ENCODE results near the gene RBM38.

RBM38 gene

GRCh38 chr20:57398231-57398821 lies 7.1 kb downstream of the RBM38 start (continued):
- TF ChIP-seq ZNF692 (tag by site-specific recombination; IDR thresholded peaks at IDR 0.05), result no peak
- no peak for TF ChIP-seq TSHZ1 (tag by site-specific recombination; IDR thresholded peaks at IDR 0.05; ENCODE audit: borderline replicate concordance)
- no peak for TF ChIP-seq KLF7 (tag by site-specific recombination; IDR thresholded peaks at IDR 0.05; ENCODE audit: borderline replicate concordance)
- TF ChIP-seq ZNF211 (tag by site-specific recombination; IDR thresholded peaks at IDR 0.05; ENCODE audit: low read depth), result no peak
- TF ChIP-seq ZNF175 (tag by site-specific recombination; IDR thresholded peaks at IDR 0.05), result no peak
- TF ChIP-seq ZNF24 (tag by site-specific recombination; IDR thresholded peaks at IDR 0.05), result no peak
- no peak for TF ChIP-seq ZNF324 (tag by site-specific recombination; IDR thresholded peaks at IDR 0.05)
- TF ChIP-seq ZNF148 (tag by site-specific recombination; IDR thresholded peaks at IDR 0.05; ENCODE audit: borderline replicate concordance), result no peak
- no peak for TF ChIP-seq ZSCAN23 (tag by site-specific recombination; IDR thresholded peaks at IDR 0.05)

GRCh38 chr20:57398901-57399535 lies 7.8 kb downstream of the RBM38 start:
- CTCF ChIA-PET, result interaction anchor here (0.5 to 0.7 kb wide), 2 partner anchors 239 to 835 kb away, joined by 3 read pairs; no protein-coding TSS in a partner anchor
- Histone ChIP-seq H3K4me1 (ENCODE audit: control insufficient read depth, insufficient read depth, low read length) (no peaks in the 10 kb centered on the region), H3K27ac (ENCODE audit: extremely low read depth, low read depth, low read length) (no peak overlapping the region), H3K36me3 (ENCODE audit: control insufficient read depth in 2 of 2, insufficient read depth in 1 of 2, low read length in 2 of 2) (peaks cover 0 to 98% of the 10 kb centered on the region in 2 experiments; a peak in 2 of 3 replicates), H3K9me3 (ENCODE audit: control insufficient read depth, insufficient read depth, low read depth, low read length) (no peaks in the 10 kb centered on the region), H3K4me3 (ENCODE audit: low read depth, low read length) (no peak overlapping the region)
- no peak for TF ChIP-seq ZNF274 (IDR thresholded peaks at IDR 0.05; ENCODE audit: low read length)
- TF ChIP-seq ZNF274 (tag by site-specific recombination; IDR thresholded peaks at IDR 0.05; ENCODE audit: borderline replicate concordance), result no peak
- no peak for TF ChIP-seq ZFHX2 (tag by site-specific recombination; conservative IDR thresholded peaks at IDR 0.05)
- no peak for TF ChIP-seq ZNF585B (tag by site-specific recombination; IDR thresholded peaks at IDR 0.05)
- POLR2A ChIA-PET, result interaction anchor here (0.7 kb wide), 1 partner anchor 19 kb away, joined by 3 read pairs; no protein-coding TSS in a partner anchor

- H3K36me3 ChIP-seq (ENCODE audit: control insufficient read depth in 2 of 2, insufficient read depth in 1 of 2, low read length in 2 of 2), result peaks cover 0 to 98% of the 10 kb centered on the region in 2 experiments; a peak in 2 of 3 replicates
- TF ChIP-seq ZNF600 (tag by site-specific recombination; IDR thresholded peaks at IDR 0.05), result no peak
- TF ChIP-seq ZNF174 (tag by site-specific recombination; IDR thresholded peaks at IDR 0.05), result no peak
- no peak for TF ChIP-seq ZNF423 (tag by site-specific recombination; IDR thresholded peaks at IDR 0.05)
- CTCF ChIA-PET, result interaction anchor here (0.5 to 0.7 kb wide), 2 partner anchors 238 to 835 kb away, joined by 3 read pairs; no protein-coding TSS in a partner anchor
- no peak overlapping the region for H3K4me3 ChIP-seq (ENCODE audit: low read depth, low read length)
- POLR2A ChIA-PET, result interaction anchor here (0.7 kb wide), 1 partner anchor 18 kb away, joined by 3 read pairs; no protein-coding TSS in a partner anchor
- H3K9me3 ChIP-seq (ENCODE audit: control insufficient read depth, insufficient read depth, low read depth, low read length), result no peaks in the 10 kb centered on the region
- no peaks in the 10 kb centered on the region for H3K4me1 ChIP-seq (ENCODE audit: control insufficient read depth, insufficient read depth, low read length)
- no peak overlapping the region for H3K27ac ChIP-seq (ENCODE audit: extremely low read depth, low read depth, low read length)
These were observed 8.5 kb downstream of the RBM38 start for GRCh38 chr20:57399587-57400155.
